Measurements from ENCODE around the gene TMEM30A. TPM values are rescaled to one million over a fixed set of nuclear protein-coding genes. Genes with fewer than 3 reads are reported as not detected.
A peak's percentile ranks its signal among the peaks of the same experiment; 100 is the strongest.

The TMEM30A gene
- total and polyA plus RNA-seq, 4 donors, result 33.3 to 71.0 (median 45.4) TPM

DNA sequence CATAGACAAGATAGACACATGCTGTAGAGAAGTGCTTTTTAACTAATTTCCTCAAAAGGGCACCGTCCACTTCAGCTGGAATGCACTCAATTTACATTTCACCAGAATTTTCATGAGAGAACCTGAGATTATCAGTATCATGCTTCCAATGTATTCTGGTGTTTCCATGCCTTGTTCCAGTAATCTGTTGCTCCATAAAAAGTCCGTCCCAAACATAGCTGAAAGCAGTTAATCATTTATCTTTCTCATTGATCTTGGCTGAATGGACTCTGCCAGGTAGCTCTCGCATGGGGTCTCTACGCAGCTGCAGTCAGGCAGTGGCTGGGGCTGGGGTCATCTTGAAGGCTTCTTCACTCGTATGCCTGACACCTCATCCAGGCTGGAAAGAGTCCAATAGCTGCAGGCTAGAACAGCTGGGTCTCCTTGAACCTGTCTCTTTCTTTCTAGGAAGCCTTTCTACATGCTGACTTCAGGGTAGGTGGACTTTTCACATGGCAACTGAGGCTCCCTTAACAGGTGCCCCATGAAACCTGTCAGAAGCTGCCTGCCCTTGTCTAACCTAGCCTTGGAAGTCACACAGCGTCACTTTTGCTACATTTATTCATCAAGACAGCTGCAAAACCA lies 60.2 kb downstream of the TMEM30A start:
- no peaks in the 10 kb centered on the region for H3K9me3 ChIP-seq (ENCODE audit: control insufficient read depth in 4 of 4, low read length in 3 of 4)

More for the DNA sequence above, 60.2 kb downstream of the TMEM30A start:
- H3K27me3 ChIP-seq (ENCODE audit: control insufficient read depth in 4 of 4, insufficient read depth in 4 of 4, low read length in 3 of 4), result no peaks in the 10 kb centered on the region
- peak overlapping the region; percentile 55 to 87 for H3K27ac ChIP-seq (ENCODE audit: low read depth in 1 of 2, low read length in 2 of 2)
- no peaks in the 10 kb centered on the region for H3K36me3 ChIP-seq (ENCODE audit: control insufficient read depth in 4 of 4, insufficient read depth in 3 of 4, low read depth in 1 of 4, low read length in 3 of 4)
- H3K4me1 ChIP-seq (ENCODE audit: control insufficient read depth in 4 of 4, insufficient read depth in 4 of 4, low read length in 3 of 4), result peaks cover 9 to 42% (median 29%) of the 10 kb centered on the region in 4 donors
- WGBS, result 36% methylated on average over 6 of the region's 6 CpGs
- no peak overlapping the region for H3K4me3 ChIP-seq (ENCODE audit: low read depth in 1 of 3, low read length in 3 of 3)
- TF ChIP-seq RXRA (IDR thresholded peaks at IDR 0.05) (peak; percentile 58 to 69), MAX (IDR thresholded peaks at IDR 0.05) (peak; percentile 77), TAF1 (conservative IDR thresholded peaks at IDR 0.05) (no peak), SP1 (IDR thresholded peaks at IDR 0.05) (peak; percentile 79), FOXA2 (IDR thresholded peaks at IDR 0.05) (peak; percentile 22), FOXA1 (IDR thresholded peaks at IDR 0.05) (no peak), REST (IDR thresholded peaks at IDR 0.05) (peak; percentile 49), ZBTB33 (IDR thresholded peaks at IDR 0.05) (peak; percentile 66), YY1 (IDR thresholded peaks at IDR 0.05) (peak; percentile 92), JUND (IDR thresholded peaks at IDR 0.05) (no peak), GABPA (IDR thresholded peaks at IDR 0.05 in 1 of 2, conservative IDR thresholded peaks at IDR 0.05 in 1 of 2) (peak in 1 of 2 donors; percentile 49), HNF4A (conservative IDR thresholded peaks at IDR 0.05) (peak; percentile 61 to 71), RAD21 (IDR thresholded peaks at IDR 0.05) (no peak), EGR1 (IDR thresholded peaks at IDR 0.05; ENCODE audit: low read depth in 2 of 2) (peak in 1 of 2 donors; percentile 60), HNF4G (IDR thresholded peaks at IDR 0.05) (peak; percentile 11), NR2F2 (IDR thresholded peaks at IDR 0.05) (no peak)
- TF ChIP-seq, protein P1, sequence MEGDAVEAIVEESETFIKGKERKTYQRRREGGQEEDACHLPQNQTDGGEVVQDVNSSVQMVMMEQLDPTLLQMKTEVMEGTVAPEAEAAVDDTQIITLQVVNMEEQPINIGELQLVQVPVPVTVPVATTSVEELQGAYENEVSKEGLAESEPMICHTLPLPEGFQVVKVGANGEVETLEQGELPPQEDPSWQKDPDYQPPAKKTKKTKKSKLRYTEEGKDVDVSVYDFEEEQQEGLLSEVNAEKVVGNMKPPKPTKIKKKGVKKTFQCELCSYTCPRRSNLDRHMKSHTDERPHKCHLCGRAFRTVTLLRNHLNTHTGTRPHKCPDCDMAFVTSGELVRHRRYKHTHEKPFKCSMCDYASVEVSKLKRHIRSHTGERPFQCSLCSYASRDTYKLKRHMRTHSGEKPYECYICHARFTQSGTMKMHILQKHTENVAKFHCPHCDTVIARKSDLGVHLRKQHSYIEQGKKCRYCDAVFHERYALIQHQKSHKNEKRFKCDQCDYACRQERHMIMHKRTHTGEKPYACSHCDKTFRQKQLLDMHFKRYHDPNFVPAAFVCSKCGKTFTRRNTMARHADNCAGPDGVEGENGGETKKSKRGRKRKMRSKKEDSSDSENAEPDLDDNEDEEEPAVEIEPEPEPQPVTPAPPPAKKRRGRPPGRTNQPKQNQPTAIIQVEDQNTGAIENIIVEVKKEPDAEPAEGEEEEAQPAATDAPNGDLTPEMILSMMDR (IDR thresholded peaks at IDR 0.05; ENCODE audit: low read depth, low read length, missing input control), result no peak
- TF ChIP-seq, protein P2, sequence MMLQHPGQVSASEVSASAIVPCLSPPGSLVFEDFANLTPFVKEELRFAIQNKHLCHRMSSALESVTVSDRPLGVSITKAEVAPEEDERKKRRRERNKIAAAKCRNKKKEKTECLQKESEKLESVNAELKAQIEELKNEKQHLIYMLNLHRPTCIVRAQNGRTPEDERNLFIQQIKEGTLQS (IDR thresholded peaks at IDR 0.05), result peak; percentile 16
- no peak overlapping the region for H3K9ac ChIP-seq (ENCODE audit: low read depth in 1 of 2, low read length in 2 of 2)
- no peak for DNase-seq (ENCODE audit: low spot score)

Measured in liver (tissue), 9 donors.